GM13977 (cell line): Measurements from ENCODE around the gene MX1.

ENCODE experiments used
- DNase-seq: peaks from one replicate; pipeline ENCODE4 v3.0.0; 2012; ENCODE audit warnings: low spot score
- CTCF ChIP-seq: IDR thresholded peaks from 2 replicates; pipeline ENCODE4 v1.5.1; 2012; ENCODE audit warnings: mild to moderate bottlenecking, control low read depth; ENCODE audit not compliant: insufficient read depth; ENCODE audit errors: extremely low read depth, missing control alignments
- in situ Hi-C: fragments of 300-500 bp; cut with MboI; formaldehyde crosslinking; loops from one replicate; pipeline ENCODE4 v1.12.0; 2022; ENCODE audit warnings: low sequenced_read_pairs, low pct_unique_long_range_greater_than_20kb, mixed read lengths, inconsistent platforms; ENCODE audit not compliant: unreplicated experiment

MX1 gene

GRCh38 chr21:41480086-41480690, 54.1 kb downstream of the MX1 start:
- in situ Hi-C loops, result no loop called here
- no peak for DNase-seq
- TF ChIP-seq CTCF, result no peak

GRCh38 chr21:41481191-41481590, 55.2 kb downstream of the MX1 start:
- in situ Hi-C loops, result no loop called here
- no peak for DNase-seq
- TF ChIP-seq CTCF, result no peak

- TF ChIP-seq CTCF, result no peak
- in situ Hi-C loops, result no loop called here
- no peak for DNase-seq
Measured at GRCh38 chr21:41482301-41482700, 56.3 kb downstream of the MX1 start.

- TF ChIP-seq CTCF, result no peak
- in situ Hi-C loops, result no loop called here
- no peak for DNase-seq
Measured at GRCh38 chr21:41482980-41483379, 56.9 kb downstream of the MX1 start.

GRCh38 chr21:41483415-41483814, 57.4 kb downstream of the MX1 start:
- no peak for DNase-seq
- TF ChIP-seq CTCF, result no peak
- in situ Hi-C loops, result no loop called here

- DNase-seq, result no peak
- in situ Hi-C loops, result no loop called here
Measured at GRCh38 chr21:41483973-41484372, 57.9 kb downstream of the MX1 start.

More at GRCh38 chr21:41483973-41484372, 57.9 kb downstream of the MX1 start:
- no peak for TF ChIP-seq CTCF
